ENCODE measurements around the gene TYRO3.
"Not testable (repeated sequence)": the region's sequence is repeated elsewhere in the genome, so short reads cannot be mapped to it uniquely, and the experiment has no call there.

TYRO3 gene

DNA sequence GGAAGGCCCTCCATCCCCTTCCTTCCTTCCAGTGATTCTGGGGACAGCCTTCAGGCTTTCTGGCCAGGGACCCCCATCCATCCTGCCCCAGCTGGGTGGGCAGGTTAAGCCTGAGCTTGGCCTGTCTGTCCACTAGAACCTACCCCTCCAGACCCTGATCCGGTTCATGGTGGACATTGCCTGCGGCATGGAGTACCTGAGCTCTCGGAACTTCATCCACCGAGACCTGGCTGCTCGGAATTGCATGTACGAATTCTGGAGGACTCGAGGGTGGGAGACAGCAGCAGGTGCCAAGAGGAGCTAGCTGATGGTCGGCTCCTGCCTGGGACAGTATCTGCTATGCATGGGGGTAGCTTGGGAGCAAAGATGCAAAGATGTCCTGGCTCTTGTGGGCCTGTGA is 13.9 kb downstream of the TYRO3 start:
- DNase-seq (ENCODE audit: insufficient read length, low spot score) (no peak), FAIRE-seq (no peak)
- no peak for TF ChIP-seq POLR2A (IDR thresholded peaks at IDR 0.05; ENCODE audit: low read depth, low read length)

DNA sequence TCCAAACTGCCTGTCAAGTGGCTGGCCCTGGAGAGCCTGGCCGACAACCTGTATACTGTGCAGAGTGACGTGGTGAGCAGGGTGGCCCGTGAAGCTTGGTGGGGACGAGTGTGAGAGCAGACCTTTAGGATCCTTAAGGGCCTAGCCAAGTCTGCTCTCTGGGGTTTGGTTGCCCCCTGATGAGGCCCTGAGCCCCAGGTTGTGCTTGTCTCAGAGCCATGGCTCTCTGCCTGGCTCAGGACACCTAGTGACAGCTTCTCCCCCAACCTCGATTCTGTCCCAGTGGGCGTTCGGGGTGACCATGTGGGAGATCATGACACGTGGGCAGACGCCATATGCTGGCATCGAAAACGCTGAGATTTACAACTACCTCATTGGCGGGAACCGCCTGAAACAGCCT is 14.4 kb downstream of the TYRO3 start:
- no peak for TF ChIP-seq POLR2A (IDR thresholded peaks at IDR 0.05; ENCODE audit: low read depth, low read length)
- no peak for DNase-seq (ENCODE audit: insufficient read length, low spot score)
- no peak for FAIRE-seq

DNA sequence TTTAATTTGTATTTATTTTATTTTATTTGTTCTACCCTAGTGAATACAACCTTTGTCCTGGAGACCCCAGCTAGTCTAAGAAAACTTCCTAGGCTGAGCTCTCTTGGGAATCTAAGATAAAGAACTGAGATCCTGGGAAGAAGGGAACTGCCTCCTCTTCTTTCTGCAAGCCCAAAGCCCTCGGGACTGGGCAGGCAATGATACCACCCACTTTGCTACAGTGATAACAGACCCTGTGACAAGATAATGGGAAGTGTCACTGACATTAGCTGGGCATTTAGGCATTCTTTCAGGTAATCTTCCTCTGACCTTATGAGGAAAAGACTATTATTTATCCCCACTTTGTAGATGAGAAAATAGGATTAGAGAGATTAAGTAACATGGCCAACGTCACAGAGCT is 15.1 kb downstream of the TYRO3 start:
- DNase-seq (ENCODE audit: insufficient read length, low spot score) (no peak), FAIRE-seq (no peak)
- no peak for TF ChIP-seq POLR2A (IDR thresholded peaks at IDR 0.05; ENCODE audit: low read depth, low read length)

DNA sequence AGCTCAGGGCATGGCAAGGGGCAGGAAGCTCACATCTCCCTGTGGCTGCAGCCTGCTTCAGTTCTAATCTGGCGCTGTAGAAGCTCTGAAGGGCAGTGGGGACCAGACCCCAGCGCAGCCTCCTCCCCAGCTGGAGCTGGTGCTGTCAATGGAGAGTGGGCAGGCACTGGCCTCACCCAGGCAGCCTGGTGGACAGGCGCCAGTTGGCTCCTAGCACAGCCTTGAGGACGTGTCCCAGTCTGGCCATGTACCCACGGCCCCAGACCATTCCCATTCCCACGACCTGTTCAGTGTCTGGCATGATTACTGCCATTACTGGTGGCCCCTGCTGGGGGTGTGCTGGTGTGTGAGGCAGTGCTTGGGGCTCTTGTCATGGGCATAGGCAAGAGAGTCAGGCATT is 16.3 kb downstream of the TYRO3 start:
- FAIRE-seq: no peak
- no peak for DNase-seq (ENCODE audit: insufficient read length, low spot score)
- TF ChIP-seq POLR2A (IDR thresholded peaks at IDR 0.05; ENCODE audit: low read depth, low read length): no peak

DNA sequence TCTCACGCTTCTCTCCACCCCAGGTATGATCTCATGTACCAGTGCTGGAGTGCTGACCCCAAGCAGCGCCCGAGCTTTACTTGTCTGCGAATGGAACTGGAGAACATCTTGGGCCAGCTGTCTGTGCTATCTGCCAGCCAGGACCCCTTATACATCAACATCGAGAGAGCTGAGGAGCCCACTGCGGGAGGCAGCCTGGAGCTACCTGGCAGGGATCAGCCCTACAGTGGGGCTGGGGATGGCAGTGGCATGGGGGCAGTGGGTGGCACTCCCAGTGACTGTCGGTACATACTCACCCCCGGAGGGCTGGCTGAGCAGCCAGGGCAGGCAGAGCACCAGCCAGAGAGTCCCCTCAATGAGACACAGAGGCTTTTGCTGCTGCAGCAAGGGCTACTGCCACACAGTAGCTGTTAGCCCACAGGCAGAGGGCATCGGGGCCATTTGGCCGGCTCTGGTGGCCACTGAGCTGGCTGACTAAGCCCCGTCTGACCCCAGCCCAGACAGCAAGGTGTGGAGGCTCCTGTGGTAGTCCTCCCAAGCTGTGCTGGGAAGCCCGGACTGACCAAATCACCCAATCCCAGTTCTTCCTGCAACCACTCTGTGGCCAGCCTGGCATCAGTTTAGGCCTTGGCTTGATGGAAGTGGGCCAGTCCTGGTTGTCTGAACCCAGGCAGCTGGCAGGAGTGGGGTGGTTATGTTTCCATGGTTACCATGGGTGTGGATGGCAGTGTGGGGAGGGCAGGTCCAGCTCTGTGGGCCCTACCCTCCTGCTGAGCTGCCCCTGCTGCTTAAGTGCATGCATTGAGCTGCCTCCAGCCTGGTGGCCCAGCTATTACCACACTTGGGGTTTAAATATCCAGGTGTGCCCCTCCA is 19.1 kb downstream of the TYRO3 start:
- FAIRE-seq (no peak), DNase-seq (ENCODE audit: insufficient read length, low spot score) (no peak)
- no peak for TF ChIP-seq POLR2A (IDR thresholded peaks at IDR 0.05; ENCODE audit: low read depth, low read length)

DNA sequence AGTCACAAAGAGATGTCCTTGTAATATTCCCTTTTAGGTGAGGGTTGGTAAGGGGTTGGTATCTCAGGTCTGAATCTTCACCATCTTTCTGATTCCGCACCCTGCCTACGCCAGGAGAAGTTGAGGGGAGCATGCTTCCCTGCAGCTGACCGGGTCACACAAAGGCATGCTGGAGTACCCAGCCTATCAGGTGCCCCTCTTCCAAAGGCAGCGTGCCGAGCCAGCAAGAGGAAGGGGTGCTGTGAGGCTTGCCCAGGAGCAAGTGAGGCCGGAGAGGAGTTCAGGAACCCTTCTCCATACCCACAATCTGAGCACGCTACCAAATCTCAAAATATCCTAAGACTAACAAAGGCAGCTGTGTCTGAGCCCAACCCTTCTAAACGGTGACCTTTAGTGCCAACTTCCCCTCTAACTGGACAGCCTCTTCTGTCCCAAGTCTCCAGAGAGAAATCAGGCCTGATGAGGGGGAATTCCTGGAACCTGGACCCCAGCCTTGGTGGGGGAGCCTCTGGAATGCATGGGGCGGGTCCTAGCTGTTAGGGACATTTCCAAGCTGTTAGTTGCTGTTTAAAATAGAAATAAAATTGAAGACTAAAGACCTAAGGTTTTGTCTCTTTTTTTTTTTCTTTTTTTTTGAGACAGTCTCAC is 19.8 kb downstream of the TYRO3 start:
- TF ChIP-seq POLR2A (IDR thresholded peaks at IDR 0.05; ENCODE audit: low read depth, low read length): no peak
- FAIRE-seq (no peak), DNase-seq (ENCODE audit: insufficient read length, low spot score) (no peak)

DNA sequence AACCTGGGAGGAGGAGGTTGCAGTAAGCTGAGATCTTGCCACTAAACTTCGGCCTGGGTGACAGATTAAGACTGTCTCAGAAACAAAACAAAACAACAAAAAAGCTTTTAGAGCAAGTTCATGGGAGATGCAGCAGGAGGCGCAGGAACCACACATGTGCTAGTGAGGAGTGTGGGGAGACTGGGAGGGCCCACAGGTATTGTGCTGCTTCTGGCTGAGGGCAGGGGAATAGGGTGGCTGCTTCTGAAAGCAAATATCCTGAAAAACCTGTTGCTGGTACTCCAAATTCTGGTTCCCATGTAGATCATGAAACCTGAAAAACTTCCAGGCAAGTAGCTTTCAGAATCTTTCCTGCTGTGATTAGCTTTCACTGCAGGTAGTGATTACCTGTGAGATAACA is 22.1 kb downstream of the TYRO3 start:
- FAIRE-seq (no peak), DNase-seq (ENCODE audit: insufficient read length, low spot score) (no peak)
- TF ChIP-seq POLR2A (IDR thresholded peaks at IDR 0.05; ENCODE audit: low read depth, low read length): no peak

DNA sequence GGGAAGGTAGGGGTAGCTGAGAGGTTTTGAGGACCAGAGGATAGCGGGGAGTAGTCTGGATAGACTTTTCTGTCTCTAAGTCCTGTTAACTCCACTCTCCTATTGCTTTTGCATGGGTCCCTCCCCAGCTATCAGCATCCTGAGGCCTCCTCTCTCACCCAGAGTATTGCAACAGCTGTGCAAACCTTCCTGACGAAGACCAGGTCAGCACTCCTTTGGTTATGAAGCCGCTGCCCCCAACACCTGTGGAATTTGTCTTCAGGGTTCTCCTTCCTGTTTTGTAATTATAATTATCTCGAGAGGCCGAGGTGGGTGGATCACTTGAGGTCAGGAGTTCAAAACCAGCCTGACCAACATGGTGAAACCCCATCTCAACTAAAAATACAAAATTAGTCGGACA is 24.8 kb downstream of the TYRO3 start:
- FAIRE-seq: no peak
- no peak for DNase-seq (ENCODE audit: insufficient read length, low spot score)
- no peak for TF ChIP-seq POLR2A (IDR thresholded peaks at IDR 0.05; ENCODE audit: low read depth, low read length)

DNA sequence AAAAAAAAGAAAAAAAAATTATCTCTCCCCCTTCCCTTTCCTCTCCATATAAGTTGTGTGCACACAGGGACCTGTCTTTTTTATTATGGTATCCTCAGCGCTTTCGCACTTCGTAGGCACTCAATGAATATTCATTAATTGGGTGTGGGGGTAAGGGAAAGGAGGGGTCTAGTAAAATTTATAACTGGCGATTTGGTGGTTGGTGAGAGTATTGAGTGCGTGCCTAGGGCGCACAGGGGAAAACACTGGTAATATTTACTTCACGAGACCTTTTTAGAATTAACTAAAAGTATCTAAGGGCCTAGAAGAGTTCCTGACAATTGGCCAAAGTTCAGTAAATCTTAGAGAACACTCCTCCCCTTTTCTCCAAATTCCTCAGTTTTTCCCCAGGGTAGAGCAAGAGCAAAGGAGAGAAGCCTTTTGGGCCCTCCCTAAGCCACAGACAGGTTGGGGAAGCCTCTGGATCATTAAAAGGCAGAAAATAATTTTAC is 25.7 kb downstream of the TYRO3 start:
- FAIRE-seq (no peak), DNase-seq (ENCODE audit: insufficient read length, low spot score) (no peak)
- no peak for TF ChIP-seq POLR2A (IDR thresholded peaks at IDR 0.05; ENCODE audit: low read depth, low read length)

DNA sequence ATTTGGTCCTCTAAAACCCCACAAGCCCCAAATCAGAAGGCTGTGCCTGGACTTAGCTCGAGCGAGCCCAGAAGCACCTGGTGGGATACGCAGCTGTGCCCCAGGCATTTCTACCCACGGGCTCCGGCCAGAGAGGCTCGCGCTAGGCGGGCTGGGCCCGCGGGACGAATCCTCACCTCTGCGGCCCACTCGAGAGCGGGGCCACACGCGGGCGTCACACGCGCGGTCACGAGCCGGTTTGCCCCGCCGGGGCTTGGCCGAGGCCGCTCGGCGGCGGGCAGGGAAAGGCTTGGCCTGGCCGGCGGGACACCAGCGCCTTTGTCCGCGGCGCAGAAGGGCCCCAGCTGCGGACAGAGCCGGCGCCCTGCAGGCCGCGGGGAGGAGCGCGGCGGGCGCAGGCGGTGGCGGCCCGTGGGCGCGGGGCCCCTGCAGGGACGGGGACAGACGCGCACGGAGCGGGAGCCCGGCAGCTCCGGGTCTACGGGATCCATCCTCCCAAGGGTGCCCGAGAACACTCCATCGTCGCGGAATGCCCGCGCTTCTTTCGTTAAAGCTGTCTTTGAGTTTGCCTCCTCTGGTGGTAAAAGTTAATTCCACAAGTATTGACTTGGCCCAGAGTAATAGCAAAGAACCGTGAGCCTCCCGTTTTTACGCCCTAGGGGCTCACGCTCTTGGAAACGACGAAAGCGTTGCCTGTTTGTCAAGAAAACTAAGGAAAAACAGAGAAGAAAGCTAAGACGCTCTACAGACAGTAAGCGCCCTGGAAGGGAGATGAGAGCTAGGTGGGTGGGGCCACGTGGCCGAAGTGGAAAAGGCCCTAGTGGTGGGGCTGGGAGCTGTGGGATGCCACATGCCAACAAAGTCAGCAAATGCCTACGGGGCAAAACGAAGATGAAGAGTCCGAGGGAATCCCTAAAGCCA is 26.4 kb downstream of the TYRO3 start:
- FAIRE-seq (no peak), DNase-seq (ENCODE audit: insufficient read length, low spot score) (no peak)
- TF ChIP-seq POLR2A (IDR thresholded peaks at IDR 0.05; ENCODE audit: low read depth, low read length): no peak

DNA sequence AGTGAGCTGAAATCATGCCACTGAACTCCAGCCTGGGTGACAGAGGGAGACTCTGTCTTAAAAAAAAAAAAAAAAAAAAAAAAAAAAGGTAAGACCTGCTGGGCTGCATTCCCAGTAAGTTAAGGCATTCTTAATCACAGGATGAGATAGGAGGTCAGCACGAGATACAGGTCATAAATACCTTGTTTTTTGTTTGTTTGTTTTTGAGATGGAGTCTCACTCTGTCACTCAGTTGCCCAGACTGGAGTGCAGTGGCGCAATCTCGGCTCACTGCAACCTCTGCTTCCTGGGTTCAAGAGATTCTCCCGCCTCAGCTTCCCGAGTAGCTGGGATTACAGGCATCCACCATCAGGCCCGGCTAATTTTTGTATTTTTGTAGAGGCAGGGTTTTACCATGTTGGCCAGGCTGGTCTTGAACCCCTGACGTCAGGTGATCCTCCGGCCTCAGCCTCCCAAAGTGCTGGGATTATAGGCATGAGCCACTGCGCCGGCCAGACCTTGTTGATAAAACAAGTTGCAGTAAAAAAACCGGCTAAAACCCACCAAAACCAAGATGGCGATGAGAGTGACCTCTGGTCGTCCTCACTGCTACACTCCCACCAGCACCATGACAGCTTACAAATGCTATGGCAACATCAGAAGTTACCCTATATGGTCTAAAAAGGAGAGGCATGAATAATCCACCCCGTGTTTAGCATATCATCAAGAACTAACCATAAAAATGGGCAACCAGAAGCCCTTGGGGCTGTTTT is 27.7 kb downstream of the TYRO3 start:
- not testable (repeated sequence) for FAIRE-seq; DNase-seq (ENCODE audit: insufficient read length, low spot score)

DNA sequence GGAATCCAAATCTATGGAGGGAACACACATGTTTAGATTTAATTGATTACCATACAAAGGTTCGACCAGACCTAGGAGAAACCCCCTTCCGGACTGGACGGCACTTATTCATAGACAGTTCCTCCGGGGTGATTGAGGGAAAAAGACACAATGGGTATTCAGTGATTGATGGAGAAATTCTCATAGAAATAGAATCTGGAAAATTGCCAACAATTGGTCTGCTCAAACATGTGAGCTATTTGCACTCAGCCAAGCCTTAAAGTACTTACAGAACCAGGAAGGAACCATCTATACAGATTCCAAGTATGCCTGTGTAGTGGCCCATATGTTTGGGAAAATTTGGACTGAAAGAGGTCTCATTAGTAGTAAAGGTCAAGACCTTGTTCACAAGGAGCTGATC is 30.0 kb downstream of the TYRO3 start:
- not testable (repeated sequence) for FAIRE-seq; DNase-seq (ENCODE audit: insufficient read length, low spot score)

DNA sequence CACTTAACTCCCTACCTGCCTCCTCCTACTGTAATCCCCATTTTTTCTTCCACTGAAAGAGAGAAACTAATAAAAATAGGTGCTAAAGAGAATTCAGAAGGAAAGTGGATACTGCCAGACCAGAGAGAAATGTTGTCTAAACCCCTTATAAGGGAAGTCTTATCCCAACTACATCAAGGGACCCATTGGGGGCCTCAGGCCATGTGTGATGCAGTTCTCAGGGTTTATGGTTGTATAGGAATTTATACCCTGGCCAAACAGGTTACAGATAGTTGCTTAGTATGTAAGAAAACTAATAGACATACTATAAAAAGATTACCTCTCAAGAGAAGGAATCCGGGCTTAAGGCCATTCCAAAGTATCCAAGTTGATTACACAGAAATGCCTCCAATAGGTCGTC is 30.6 kb downstream of the TYRO3 start:
- not testable (repeated sequence) for DNase-seq (ENCODE audit: insufficient read length, low spot score); FAIRE-seq

DNA sequence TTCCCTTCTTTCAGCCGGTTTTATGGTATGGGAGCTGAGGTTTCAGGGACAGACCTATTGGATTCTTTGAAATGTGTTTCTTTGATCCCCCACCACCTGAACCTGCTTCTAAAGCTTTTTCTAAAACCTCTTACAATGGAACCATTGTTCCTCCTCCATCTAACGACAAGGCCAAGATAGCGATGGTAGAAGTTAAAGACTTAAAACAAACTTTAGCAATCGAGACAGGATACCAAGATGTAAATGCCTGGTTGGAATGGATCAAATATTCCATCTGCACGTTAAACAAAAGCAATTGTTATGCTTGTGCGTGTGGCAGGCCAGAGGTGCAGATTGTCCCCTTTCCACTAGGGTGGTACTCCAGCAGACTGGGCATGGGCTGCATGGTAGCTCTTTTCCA is 32.2 kb downstream of the TYRO3 start:
- not testable (repeated sequence) for FAIRE-seq; DNase-seq (ENCODE audit: insufficient read length, low spot score)

DNA sequence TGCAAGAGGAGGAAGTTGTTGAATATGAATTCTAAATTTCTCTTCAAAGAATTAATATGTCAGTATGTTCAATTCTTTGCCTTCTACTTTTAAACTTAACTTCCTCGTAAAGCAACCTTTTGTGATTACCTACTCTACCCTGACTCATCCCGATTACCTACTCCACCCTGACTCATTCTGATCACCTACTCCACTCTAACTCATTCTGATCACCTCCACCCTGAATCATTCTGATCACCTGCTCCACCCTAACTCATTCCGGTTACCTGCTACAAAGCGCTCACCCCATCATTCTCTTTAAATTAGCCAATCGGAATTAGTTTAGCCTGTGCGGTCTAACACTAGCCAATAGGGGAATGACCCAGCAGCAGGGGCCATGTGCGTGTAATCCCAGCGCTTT is 33.7 kb downstream of the TYRO3 start:
- not testable (repeated sequence) for FAIRE-seq; DNase-seq (ENCODE audit: insufficient read length, low spot score)

Data from H54 (cell line).